Keratinocyte (primary cell): Measurements from ENCODE around the gene ADGRA1. TPM values are rescaled to one million over a fixed set of nuclear protein-coding genes. Genes with fewer than 3 reads are reported as not detected.

Experiments
- DNase-seq: peaks from one replicate; pipeline ENCODE4 v3.0.0-alpha.2; 2011; ENCODE audit warnings: low read depth, missing footprints, low spot score
- FAIRE-seq: peaks from 2 replicates; lab custom pipeline; 2011; peaks lifted over from hg19 to GRCh38; lab: Jason Lieb, UNC
- H2AFZ ChIP-seq: 2 replicates; pipeline ENCODE4 v1.6.0; 2012; ENCODE audit warnings: low read length, control low read depth, inconsistent platforms; ENCODE audit not compliant: control insufficient read depth
- H3K27ac ChIP-seq: 2 replicates; pipeline ENCODE4 v1.5.1; 2011; ENCODE audit warnings: low read length; ENCODE audit not compliant: control insufficient read depth, insufficient read depth
- H3K27me3 ChIP-seq: 3 replicates; pipeline ENCODE4 v1.6.0; 2011; ENCODE audit warnings: low read length; ENCODE audit not compliant: control insufficient read depth, insufficient read depth; ENCODE audit errors: extremely low read depth
- H3K36me3 ChIP-seq, 2 experiments: 2 replicates in 1 of 2; 3 replicates in 1 of 2; pipeline ENCODE4 v1.5.1; 2011; ENCODE audit warnings: low read length in 2 of 2, mild to moderate bottlenecking in 1 of 2; ENCODE audit not compliant: control insufficient read depth in 2 of 2, insufficient read depth in 2 of 2; ENCODE audit errors: extremely low read depth in 1 of 2
- H3K4me1 ChIP-seq: 3 replicates; pipeline ENCODE4 v1.5.1; 2011; ENCODE audit warnings: low read length; ENCODE audit not compliant: control insufficient read depth, insufficient read depth; ENCODE audit errors: extremely low read depth
- H3K4me2 ChIP-seq: 3 replicates; pipeline ENCODE4 v1.6.0; 2011; ENCODE audit warnings: low read depth, low read length; ENCODE audit not compliant: control insufficient read depth, insufficient read depth; ENCODE audit errors: extremely low read depth
- H3K4me3 ChIP-seq, 3 experiments: fragments of 200-600 bp in 1 of 3; sonication (generic) in 1 of 3; 2 replicates in 2 of 3; 3 replicates in 1 of 3; pipeline ENCODE4 v1.5.1; 2011 to 2016; ENCODE audit warnings: low read length in 3 of 3, mild to moderate bottlenecking in 3 of 3, control low read depth in 2 of 3, inconsistent platforms in 1 of 3, low read depth in 1 of 3, mixed read lengths in 1 of 3, mixed run types in 1 of 3, moderate library complexity in 1 of 3; ENCODE audit not compliant: control insufficient read depth in 2 of 3, insufficient read depth in 2 of 3; ENCODE audit errors: extremely low read depth in 1 of 3
- H3K79me2 ChIP-seq: 2 replicates; pipeline ENCODE4 v1.6.0; 2012; ENCODE audit warnings: low read length; ENCODE audit not compliant: control insufficient read depth, insufficient read depth
- H3K9ac ChIP-seq: 3 replicates; pipeline ENCODE4 v1.6.0; 2011; ENCODE audit warnings: low read length; ENCODE audit not compliant: control insufficient read depth, insufficient read depth; ENCODE audit errors: extremely low read depth
- H3K9me1 ChIP-seq: 3 replicates; pipeline ENCODE4 v1.6.0; 2011; ENCODE audit warnings: low read length; ENCODE audit not compliant: control insufficient read depth, insufficient read depth; ENCODE audit errors: extremely low read depth
- H3K9me3 ChIP-seq: 2 replicates; pipeline ENCODE4 v1.5.1; 2012; ENCODE audit warnings: low read depth, low read length; ENCODE audit not compliant: control insufficient read depth
- H4K20me1 ChIP-seq: 3 replicates; pipeline ENCODE4 v1.6.0; 2011; ENCODE audit warnings: low read length; ENCODE audit not compliant: control insufficient read depth, insufficient read depth; ENCODE audit errors: extremely low read depth
- CTCF ChIP-seq, 3 experiments: IDR thresholded peaks in 1 of 3; conservative IDR thresholded peaks in 1 of 3; optimal IDR thresholded peaks in 1 of 3; 2 replicates in 2 of 3; 3 replicates in 1 of 3; pipeline versions ENCODE3 to v1.5.1; 2011; ENCODE audit warnings: low read length in 3 of 3, mild to moderate bottlenecking in 3 of 3, moderate library complexity in 2 of 3, control low read depth in 1 of 3, inconsistent platforms in 1 of 3; ENCODE audit not compliant: insufficient read depth in 2 of 3; ENCODE audit errors: extremely low read depth in 1 of 3
- EZH2 ChIP-seq: IDR thresholded peaks from one replicate; pipeline ENCODE4 v1.6.1; 2012; ENCODE audit warnings: inconsistent platforms, mild to moderate bottlenecking, low read length, moderate library complexity
- dilution Hi-C: fragments of 300-500 bp; cut with MboI; formaldehyde crosslinking; loops from one replicate; pipeline ENCODE4 v1.7.0; 2020; ENCODE audit warnings: low sequenced_read_pairs; ENCODE audit not compliant: extremely low pct_ligation_motif_present
- polyA plus RNA-seq, 5 experiments: library from polyadenylated mRNA; depleted of rRNA in 3 of 5; stranded (reverse) in 3 of 5; stranded (forward) in 1 of 5; unstranded in 1 of 5; fragments of >200 nt; gene quantifications; 1 replicate in 1 of 5; 2 replicates in 3 of 5; 3 replicates in 1 of 5; pipeline versions ENCODE4 v1.2.1 to v1.2.3, GENCODE V29; 2011 to 2012; ENCODE audit warnings: missing spikeins in 2 of 5, low read depth in 1 of 5, low replicate concordance in 1 of 5

ADGRA1 gene
- polyA plus RNA-seq, 1 donor (not counting 4 experiments of a cell fraction or from before 2014, with no cell fraction given) = not detected

- H4K20me1 ChIP-seq = no peaks in the 10 kb centered on the region
- no peaks in the 10 kb centered on the region for H3K36me3 ChIP-seq
- no peak overlapping the region for H3K9ac ChIP-seq
- FAIRE-seq (no peak), DNase-seq (no peak)
- H3K79me2 ChIP-seq = no peaks in the 10 kb centered on the region
- H3K9me3 ChIP-seq = peaks cover 3% of the 10 kb centered on the region
- no peak overlapping the region for H3K27ac ChIP-seq
- TF ChIP-seq EZH2 (no peak), CTCF (optimal IDR thresholded peaks at IDR 0.05 in 1 of 3, IDR thresholded peaks at IDR 0.05 in 1 of 3, conservative IDR thresholded peaks at IDR 0.05 in 1 of 3; ENCODE audit: extremely low read depth in 1 of 3, insufficient read depth in 2 of 3, low read length in 3 of 3) (no peak)
- H3K4me3 ChIP-seq = no peak overlapping the region
- no peak overlapping the region for H2AFZ ChIP-seq
- H3K27me3 ChIP-seq = peaks cover 12% of the 10 kb centered on the region
- H3K4me1 ChIP-seq = no peaks in the 10 kb centered on the region
- no peaks in the 10 kb centered on the region for H3K9me1 ChIP-seq
- dilution Hi-C loops = no loop called here
- no peak overlapping the region for H3K4me2 ChIP-seq
Observed at GRCh38 chr10:133166828-133167692, 79.3 kb downstream of the ADGRA1 start.

GRCh38 chr10:133167693-133168616, 80.2 kb downstream of the ADGRA1 start:
- Histone ChIP-seq H3K27me3 (peaks cover 3% of the 10 kb centered on the region), H3K9me3 (peaks cover 3% of the 10 kb centered on the region), H3K79me2 (no peaks in the 10 kb centered on the region), H3K9me1 (no peaks in the 10 kb centered on the region), H3K4me3 (no peak overlapping the region), H3K4me2 (no peak overlapping the region), H3K4me1 (no peaks in the 10 kb centered on the region), H3K27ac (no peak overlapping the region), H3K36me3 (no peaks in the 10 kb centered on the region), H4K20me1 (no peaks in the 10 kb centered on the region), H2AFZ (no peak overlapping the region), H3K9ac (no peak overlapping the region)
- no peak for FAIRE-seq
- TF ChIP-seq CTCF (optimal IDR thresholded peaks at IDR 0.05 in 1 of 3, IDR thresholded peaks at IDR 0.05 in 1 of 3, conservative IDR thresholded peaks at IDR 0.05 in 1 of 3; ENCODE audit: extremely low read depth in 1 of 3, insufficient read depth in 2 of 3, low read length in 3 of 3) = no peak
- TF ChIP-seq EZH2 = no peak
- DNase-seq = no peak
- dilution Hi-C loops = no loop called here
